Measurements from ENCODE around the gene BMP2.

The BMP2 gene

DNA sequence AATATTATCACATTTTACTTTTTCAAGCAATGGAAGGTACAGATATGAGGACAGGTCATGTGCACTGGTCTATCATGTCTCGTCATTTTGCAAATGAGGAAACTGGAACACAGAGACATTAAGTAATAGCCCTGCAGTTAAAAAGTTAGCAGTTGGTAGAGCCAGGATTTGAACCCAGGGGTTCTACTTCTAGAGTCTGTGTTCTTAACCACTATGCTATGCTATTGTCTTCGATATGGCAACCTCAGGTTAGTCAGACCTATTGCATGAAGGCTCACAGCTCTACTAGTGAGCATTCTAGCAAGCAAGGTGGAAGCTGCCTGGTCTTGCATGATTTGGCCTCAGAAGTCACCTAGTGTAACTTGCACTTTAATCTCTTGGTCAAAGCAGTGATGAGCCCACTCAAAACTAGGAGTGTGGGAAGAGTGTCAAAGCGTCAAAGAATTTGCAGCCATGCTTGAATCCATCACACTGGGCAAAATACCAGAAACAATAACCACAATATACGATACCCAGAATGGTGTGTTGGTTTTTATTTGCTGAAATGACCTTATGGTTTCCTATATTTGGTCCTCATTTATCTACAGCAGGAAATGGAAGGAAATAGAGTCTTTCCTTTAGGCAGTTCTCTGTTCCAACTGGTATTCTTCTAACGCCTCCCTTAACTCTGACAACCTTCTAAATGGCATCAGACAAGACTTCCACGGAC lies 20.4 kb upstream of the BMP2 start:
- TF ChIP-seq GATA1 (IDR thresholded peaks at IDR 0.05; ENCODE audit: low read depth, low read length) (no peak), POLR2A (IDR thresholded peaks at IDR 0.05; ENCODE audit: low read length) (no peak)
- no peak for DNase-seq

DNA sequence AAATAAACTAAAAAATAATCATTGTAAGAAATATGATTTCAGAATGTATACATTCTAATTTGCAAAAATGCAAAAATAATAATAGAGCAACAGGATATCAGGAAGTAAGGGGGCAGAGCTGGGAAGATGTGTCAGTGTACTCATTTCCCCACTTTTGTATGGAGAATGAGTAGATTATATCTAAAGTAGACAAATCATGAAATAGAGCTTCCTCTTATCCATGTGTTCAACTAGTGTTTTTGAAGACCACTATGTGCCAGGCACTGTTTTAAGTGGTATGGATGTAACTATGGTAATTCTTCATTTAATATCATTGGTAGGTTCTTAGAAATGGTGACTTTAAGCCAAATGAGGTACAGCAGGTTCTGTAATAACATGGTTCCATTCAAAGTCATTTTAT lies 17.0 kb upstream of the BMP2 start:
- DNase-seq = no peak
- TF ChIP-seq POLR2A (IDR thresholded peaks at IDR 0.05; ENCODE audit: low read length) (no peak), GATA1 (IDR thresholded peaks at IDR 0.05; ENCODE audit: low read depth, low read length) (no peak)

DNA sequence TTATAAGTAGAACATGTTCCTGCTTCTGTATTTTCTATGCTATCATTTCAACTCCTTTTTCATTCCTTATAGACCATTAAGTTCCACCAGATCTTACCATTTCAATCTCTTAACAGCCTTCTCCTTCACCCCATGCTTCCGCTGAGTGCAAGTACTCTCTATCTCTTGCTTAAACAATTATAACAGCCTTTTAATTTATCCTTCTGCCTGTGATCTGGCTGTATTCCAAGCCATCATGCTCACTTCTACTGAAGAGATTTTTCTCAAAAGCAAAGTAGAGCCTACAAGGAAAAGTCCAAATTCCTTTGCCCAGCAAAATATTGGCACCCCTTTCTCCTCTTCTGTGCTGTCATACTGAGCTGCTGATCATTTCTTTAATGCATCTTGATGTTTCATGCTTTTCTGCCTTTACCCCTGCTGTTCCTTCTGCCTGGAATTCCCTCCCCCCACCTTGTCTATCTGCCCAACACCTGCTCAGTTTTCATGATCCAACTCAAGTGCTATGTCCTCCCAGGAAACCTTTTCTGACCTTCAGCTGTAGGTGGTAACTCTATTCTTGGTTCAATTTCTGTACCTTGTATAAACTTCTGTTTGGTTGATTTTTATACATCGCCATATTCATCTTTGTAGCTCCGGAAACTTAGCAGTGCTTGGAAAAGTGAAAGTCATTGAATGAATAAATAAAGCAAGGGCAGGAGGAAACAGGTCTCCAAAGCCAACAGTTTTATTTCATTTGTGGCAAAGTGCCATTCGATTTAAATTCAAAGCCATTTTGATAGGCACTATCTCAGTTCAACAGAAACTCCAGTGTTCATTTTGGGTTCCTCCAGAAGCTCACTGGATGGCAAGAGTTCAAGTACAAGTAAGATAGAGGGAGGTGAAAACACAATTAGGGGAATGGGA lies 10.5 kb upstream of the BMP2 start:
- no peak for DNase-seq
- TF ChIP-seq POLR2A (IDR thresholded peaks at IDR 0.05; ENCODE audit: low read length) = no peak
- no peak for TF ChIP-seq GATA1 (IDR thresholded peaks at IDR 0.05; ENCODE audit: low read depth, low read length)

DNA sequence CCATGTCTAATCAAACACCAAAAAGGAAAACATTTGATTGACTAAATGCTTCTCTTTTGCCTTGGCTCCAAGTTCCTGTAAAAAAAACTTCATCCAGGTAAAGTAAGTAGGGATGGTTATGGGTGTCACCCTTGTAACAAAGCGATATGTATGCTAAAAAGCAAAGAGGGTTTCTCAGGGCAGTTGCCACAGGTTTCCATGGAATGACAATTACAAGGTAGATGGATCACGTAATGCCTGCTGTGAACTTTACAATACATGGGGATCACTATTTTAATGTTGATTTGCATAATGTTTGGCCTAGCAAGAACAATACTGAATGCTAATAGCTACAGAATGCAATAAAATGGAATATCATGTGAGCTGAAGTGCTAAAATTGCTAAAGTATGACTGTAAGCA lies 2.9 kb upstream of the BMP2 start:
- TF ChIP-seq GATA1 (IDR thresholded peaks at IDR 0.05; ENCODE audit: low read depth, low read length) (no peak), POLR2A (IDR thresholded peaks at IDR 0.05; ENCODE audit: low read length) (no peak)
- DNase-seq = no peak

DNA sequence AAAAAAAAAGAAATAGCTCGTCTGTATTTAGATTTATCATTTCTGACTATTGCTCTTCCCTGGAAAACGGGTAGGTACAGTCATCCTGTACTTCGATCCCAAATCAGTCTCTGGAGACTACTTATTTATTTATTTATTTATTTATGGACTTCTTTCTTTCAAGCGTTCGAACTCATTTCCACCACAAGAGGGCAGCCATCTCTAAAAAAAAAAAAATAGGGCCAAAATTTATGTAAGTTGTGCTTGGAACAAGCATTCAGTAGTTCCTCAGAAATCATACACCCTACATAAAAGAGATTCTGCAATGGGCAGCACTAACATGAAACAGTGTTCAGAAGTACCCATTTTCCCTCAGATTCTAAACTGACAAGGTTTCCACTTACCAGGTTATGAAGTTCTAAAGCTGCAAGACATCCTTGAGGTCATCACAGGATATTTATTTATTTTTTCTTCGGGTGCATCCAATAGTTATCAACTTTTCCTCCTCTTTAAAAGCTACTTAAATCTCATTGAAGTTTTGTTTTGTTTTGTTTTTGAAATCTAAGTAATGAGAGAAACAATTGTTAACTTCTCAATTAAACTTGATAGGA lies 1.9 kb upstream of the BMP2 start:
- peak; percentile 62 to 75 for DNase-seq
- TF ChIP-seq POLR2A (IDR thresholded peaks at IDR 0.05; ENCODE audit: low read length) (no peak), GATA1 (IDR thresholded peaks at IDR 0.05; ENCODE audit: low read depth, low read length) (no peak)

DNA sequence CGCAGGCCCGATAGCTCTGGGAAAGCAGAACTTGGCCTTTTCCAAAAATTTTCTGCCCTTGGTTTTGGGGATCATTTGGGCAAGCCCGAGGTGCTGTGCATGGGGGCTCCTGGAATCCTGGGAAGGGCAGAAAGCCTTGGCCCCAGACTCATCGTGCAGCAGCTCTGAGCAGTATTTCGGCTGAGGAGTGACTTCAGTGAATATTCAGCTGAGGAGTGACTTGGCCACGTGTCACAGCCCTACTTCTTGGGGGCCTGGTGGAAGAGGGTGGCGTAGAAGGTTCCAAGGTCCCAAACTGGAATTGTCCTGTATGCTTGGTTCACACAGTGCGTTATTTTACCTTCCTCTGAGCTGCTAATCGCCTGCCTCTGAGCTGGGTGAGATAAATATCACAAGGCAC lies 1.1 kb upstream of the BMP2 start:
- TF ChIP-seq GATA1 (IDR thresholded peaks at IDR 0.05; ENCODE audit: low read depth, low read length) = no peak
- TF ChIP-seq POLR2A (IDR thresholded peaks at IDR 0.05; ENCODE audit: low read length) = no peak
- DNase-seq = no peak

DNA sequence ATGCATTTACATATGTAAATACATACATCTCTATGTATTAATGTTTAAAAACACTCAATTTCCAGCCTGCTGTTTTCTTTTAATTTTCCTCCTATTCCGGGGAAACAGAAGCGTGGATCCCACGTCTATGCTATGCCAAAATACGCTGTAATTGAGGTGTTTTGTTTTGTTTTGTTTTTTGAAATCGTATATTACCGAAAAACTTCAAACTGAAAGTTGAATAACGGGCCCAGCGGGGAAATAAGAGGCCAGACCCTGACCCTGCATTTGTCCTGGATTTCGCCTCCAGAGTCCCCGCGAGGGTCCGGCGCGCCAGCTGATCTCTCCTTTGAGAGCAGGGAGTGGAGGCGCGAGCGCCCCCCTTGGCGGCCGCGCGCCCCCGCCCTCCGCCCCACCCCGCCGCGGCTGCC lies 355 bp upstream of the BMP2 start:
- TF ChIP-seq GATA1 (IDR thresholded peaks at IDR 0.05; ENCODE audit: low read depth, low read length) (no peak), POLR2A (IDR thresholded peaks at IDR 0.05; ENCODE audit: low read length) (no peak)
- no peak for DNase-seq

DNA sequence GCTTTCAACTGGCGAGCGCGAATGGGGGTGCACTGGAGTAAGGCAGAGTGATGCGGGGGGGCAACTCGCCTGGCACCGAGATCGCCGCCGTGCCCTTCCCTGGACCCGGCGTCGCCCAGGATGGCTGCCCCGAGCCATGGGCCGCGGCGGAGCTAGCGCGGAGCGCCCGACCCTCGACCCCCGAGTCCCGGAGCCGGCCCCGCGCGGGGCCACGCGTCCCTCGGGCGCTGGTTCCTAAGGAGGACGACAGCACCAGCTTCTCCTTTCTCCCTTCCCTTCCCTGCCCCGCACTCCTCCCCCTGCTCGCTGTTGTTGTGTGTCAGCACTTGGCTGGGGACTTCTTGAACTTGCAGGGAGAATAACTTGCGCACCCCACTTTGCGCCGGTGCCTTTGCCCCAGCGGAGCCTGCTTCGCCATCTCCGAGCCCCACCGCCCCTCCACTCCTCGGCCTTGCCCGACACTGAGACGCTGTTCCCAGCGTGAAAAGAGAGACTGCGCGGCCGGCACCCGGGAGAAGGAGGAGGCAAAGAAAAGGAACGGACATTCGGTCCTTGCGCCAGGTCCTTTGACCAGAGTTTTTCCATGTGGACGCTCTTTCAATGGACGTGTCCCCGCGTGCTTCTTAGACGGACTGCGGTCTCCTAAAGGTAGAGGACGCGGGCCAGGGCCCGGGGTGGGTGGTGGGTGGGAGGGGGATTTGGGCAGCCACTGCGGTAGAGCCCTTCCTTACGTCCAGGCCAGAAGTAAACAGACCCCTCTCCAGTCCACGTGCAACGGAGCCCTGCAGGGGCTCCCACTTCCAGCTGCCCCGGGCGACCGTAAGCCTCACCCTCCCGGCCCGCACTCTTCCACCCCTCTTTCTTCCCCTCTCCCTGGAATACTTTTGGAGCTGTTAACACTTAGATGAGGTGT lies 998 bp downstream of the BMP2 start:
- TF ChIP-seq GATA1 (IDR thresholded peaks at IDR 0.05; ENCODE audit: low read depth, low read length) (no peak), POLR2A (IDR thresholded peaks at IDR 0.05; ENCODE audit: low read length) (no peak)
- peak; percentile 21 to 27 for DNase-seq

DNA sequence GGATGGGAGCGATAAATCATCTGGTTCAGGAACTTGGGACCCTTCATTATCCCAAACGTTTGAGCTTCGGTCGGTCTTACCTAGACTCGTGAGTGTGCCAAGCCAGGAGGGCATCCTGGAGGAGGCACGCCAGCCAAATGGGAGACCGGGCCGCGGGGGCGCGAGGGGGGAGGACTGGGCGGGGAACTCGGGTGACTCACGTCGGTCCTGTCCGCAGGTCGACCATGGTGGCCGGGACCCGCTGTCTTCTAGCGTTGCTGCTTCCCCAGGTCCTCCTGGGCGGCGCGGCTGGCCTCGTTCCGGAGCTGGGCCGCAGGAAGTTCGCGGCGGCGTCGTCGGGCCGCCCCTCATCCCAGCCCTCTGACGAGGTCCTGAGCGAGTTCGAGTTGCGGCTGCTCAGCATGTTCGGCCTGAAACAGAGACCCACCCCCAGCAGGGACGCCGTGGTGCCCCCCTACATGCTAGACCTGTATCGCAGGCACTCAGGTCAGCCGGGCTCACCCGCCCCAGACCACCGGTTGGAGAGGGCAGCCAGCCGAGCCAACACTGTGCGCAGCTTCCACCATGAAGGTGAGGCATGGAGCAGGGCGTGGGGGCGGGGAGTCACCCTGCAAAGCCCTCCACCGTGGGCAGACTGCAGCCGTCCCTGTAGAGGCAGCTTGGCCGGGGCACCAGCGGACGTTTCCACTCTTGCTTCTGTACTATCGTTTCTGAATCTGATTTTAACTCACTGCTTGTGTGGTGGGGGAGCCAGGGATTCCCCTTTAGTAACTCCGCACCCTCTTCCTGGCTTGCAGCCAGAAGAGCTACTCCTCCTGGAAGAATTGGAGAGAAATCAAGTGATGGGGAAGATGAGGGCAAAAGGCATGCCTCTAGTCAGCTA lies 2.7 kb downstream of the BMP2 start:
- DNase-seq = peak; percentile 6 to 18
- TF ChIP-seq GATA1 (IDR thresholded peaks at IDR 0.05; ENCODE audit: low read depth, low read length) (no peak), POLR2A (IDR thresholded peaks at IDR 0.05; ENCODE audit: low read length) (no peak)

DNA sequence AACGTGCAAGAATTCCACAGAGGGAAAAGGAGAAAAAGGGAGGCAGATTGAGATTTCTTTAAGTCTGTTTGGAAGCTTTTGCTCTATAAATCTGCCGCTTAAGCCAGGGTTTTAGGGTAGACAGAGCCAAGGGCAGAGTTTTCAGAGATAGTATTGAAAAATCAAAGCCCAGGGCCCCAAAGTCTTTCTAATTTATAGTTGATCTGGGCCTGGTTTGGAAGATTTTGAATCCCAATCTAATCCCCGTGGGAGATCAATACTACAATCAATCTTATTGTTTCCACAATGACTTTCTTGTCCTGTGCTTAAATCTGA lies 3.3 kb downstream of the BMP2 start:
- no peak for DNase-seq
- TF ChIP-seq GATA1 (IDR thresholded peaks at IDR 0.05; ENCODE audit: low read depth, low read length) (no peak), POLR2A (IDR thresholded peaks at IDR 0.05; ENCODE audit: low read length) (no peak)

DNA sequence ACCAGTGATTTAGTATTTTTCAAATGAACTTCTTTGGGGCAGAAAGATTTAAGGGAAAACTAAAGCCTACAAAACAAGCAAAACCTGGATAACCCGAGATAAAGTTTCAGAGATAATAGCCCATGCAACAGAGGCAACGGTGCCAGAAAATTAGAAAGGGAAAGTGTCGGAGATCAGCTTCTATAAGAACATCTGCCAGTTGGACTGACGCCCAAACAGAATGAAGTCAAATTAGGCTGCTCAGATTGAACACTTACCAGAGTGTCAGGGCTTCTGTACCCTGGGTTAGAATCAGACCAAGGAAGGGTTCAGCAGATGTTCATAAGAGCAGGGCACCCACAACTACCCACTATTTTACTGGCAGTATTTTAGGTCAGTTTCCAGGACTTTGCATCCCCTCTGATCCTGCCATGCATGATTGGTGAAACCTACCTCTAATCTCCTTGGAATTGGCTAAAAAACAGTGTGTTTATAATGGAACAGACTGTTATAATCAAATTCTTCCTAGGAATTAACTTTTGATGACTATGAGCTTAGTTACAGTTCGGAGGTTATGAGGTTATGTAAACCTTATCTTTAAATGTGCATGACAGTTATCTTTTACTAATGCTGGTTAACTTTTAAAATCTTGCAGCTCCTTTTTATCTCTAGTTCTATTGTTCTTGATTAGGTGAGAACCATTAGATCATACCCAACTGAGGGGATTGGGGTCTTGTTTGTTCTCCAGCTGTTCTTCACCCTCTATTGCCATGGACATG lies 13.1 kb downstream of the BMP2 start:
- no peak for TF ChIP-seq GATA1 (IDR thresholded peaks at IDR 0.05; ENCODE audit: low read depth, low read length)
- no peak for TF ChIP-seq POLR2A (IDR thresholded peaks at IDR 0.05; ENCODE audit: low read length)

DNA sequence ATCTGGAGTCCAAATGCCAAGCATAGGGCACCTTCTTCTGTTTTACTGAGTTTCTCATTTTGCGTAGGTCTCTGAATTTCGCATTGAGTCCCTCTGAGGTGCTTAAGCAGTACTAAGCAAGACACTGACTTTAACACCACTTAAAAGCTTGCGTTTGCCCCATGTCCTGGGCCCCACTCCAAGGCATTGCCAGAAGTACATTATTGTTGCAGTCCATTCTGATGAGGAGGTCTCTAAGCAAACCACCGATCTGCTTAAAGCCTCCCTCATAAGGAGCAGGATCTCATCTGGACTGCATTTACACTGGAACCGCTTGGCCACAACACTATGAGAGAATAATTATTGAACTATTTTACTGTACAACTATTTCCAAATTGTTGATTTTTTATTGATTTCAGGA lies 16.3 kb downstream of the BMP2 start:
- no peak for DNase-seq
- TF ChIP-seq POLR2A (IDR thresholded peaks at IDR 0.05; ENCODE audit: low read length) = no peak

More for the DNA sequence above, 13.1 kb downstream of the BMP2 start:
- DNase-seq = no peak

Measured in erythroblast (primary cell).